IgD-negative memory B cell (primary cell): ENCODE data around the gene ARHGEF1. TPM values are rescaled to one million over a fixed set of nuclear protein-coding genes. Genes with fewer than 3 reads are reported as not detected.
"Not testable (repeated sequence)": the region's sequence is repeated elsewhere in the genome, so short reads cannot be mapped to it uniquely, and the experiment has no call there.

Experiments
- H3K27ac Mint-ChIP-seq, 3 donors: one replicate each; pipeline ENCODE4 v1.8.0; 2020 to 2022; ENCODE audit warnings: mild to moderate bottlenecking in 3 of 3, mixed read lengths in 3 of 3, moderate library complexity in 1 of 3
- H3K27me3 Mint-ChIP-seq: one replicate; pipeline ENCODE4 v1.8.0; 2021; ENCODE audit warnings: mixed read lengths
- H3K36me3 Mint-ChIP-seq: one replicate; pipeline ENCODE4 v1.8.0; 2020; ENCODE audit warnings: mild to moderate bottlenecking, mixed read lengths
- H3K4me1 Mint-ChIP-seq, 3 donors: one replicate each; pipeline ENCODE4 v1.8.0; 2020 to 2022; ENCODE audit warnings: mixed read lengths in 3 of 3, mild to moderate bottlenecking in 1 of 3
- H3K4me3 Mint-ChIP-seq, 4 donors: one replicate each; pipeline ENCODE4 v1.8.0; 2020 to 2022; ENCODE audit warnings: mild to moderate bottlenecking in 4 of 4, mixed read lengths in 4 of 4, moderate library complexity in 3 of 4
- H3K9me3 Mint-ChIP-seq, 3 donors: one replicate each; pipeline ENCODE4 v1.8.0; 2020 to 2021; ENCODE audit warnings: mixed read lengths in 3 of 3, mild to moderate bottlenecking in 1 of 3
- polyA plus RNA-seq: library from polyadenylated mRNA; unstranded; fragments of 300-500 nt; fragmentation: Illumina TruSeq; gene quantifications from one replicate; pipeline ENCODE4 v1.2.3, GENCODE V29; 2021

The ARHGEF1 gene
- polyA plus RNA-seq, 1 donor from 2014 or later, result 203 TPM

DNA sequence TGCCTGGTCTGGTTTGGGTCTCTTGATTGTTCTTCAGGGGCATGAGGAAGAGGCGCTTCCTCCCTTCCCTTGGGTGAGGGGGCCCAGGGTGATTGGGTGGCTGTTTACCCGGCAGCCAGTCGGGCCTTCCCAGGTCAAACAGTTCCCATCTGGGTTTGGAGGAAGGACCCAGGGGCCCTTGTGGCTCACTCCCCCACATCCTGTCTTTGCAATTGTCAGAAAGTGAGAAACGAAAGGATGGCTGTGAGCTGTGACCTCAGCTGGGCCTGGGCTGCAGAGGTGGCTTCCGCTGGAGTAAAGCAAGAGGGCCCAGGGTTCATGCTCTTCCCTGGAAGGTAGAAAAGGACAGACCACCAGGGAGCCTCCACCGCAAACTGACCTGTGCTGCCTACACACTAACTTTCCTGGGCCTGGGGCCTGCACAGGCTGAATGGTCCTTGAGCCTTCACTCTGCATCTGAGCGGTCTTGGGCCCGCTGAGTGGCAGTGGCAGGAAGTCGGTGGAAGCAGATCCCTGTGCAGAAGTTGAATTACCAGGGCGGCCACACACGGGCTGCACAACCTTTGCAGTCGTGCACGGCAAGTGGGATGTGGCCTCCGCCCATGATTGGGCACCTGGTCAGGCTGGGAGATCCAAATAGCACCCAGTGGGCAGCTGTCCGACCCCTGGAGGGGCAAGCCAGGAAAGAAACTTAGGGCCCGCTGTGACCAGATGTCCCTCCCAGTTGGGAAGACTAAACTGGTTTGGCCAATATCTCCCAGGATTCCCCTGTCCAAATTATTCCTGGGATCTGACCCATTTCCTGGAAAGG is 11.2 kb upstream of the ARHGEF1 start:
- no peaks in the 10 kb centered on the region for H3K27me3 Mint-ChIP-seq
- H3K4me3 Mint-ChIP-seq, result peak overlapping the region; percentile 62 to 82 (median 82)
- peak overlapping the region; percentile 93 to 96 (median 94) for H3K27ac Mint-ChIP-seq
- H3K36me3 Mint-ChIP-seq, result peaks cover 2% of the 10 kb centered on the region
- no peaks in the 10 kb centered on the region for H3K9me3 Mint-ChIP-seq
- peaks cover 40 to 46% (median 45%) of the 10 kb centered on the region in 3 donors for H3K4me1 Mint-ChIP-seq

DNA sequence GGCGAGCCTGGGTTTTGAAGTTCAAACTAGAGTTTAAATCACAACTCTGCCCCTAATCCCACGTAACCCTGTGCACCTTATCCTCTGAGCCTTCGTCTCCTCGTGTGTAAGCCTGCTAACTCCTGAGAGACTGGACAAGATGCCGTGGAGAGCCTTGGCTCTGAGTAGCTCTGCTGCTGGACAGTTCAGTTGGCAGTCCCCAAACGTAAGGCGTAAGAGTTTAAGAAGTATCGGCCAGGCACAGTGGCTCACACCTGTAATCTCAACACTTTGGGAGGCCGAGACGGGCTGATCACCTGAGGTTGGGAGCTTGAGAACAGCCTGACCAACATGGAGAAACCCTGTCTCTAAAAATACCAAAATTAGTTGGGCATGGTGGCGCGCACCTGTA is 10.6 kb upstream of the ARHGEF1 start:
- Mint-ChIP-seq H3K4me1 (peaks cover 41 to 45% (median 44%) of the 10 kb centered on the region in 3 donors), H3K9me3 (no peaks in the 10 kb centered on the region), H3K27me3 (no peaks in the 10 kb centered on the region), H3K36me3 (peaks cover 2% of the 10 kb centered on the region), H3K4me3 (peak overlapping the region in 2 of 4 donors; percentile 65 to 81), H3K27ac (peak overlapping the region; percentile 76 to 93 (median 83))

DNA sequence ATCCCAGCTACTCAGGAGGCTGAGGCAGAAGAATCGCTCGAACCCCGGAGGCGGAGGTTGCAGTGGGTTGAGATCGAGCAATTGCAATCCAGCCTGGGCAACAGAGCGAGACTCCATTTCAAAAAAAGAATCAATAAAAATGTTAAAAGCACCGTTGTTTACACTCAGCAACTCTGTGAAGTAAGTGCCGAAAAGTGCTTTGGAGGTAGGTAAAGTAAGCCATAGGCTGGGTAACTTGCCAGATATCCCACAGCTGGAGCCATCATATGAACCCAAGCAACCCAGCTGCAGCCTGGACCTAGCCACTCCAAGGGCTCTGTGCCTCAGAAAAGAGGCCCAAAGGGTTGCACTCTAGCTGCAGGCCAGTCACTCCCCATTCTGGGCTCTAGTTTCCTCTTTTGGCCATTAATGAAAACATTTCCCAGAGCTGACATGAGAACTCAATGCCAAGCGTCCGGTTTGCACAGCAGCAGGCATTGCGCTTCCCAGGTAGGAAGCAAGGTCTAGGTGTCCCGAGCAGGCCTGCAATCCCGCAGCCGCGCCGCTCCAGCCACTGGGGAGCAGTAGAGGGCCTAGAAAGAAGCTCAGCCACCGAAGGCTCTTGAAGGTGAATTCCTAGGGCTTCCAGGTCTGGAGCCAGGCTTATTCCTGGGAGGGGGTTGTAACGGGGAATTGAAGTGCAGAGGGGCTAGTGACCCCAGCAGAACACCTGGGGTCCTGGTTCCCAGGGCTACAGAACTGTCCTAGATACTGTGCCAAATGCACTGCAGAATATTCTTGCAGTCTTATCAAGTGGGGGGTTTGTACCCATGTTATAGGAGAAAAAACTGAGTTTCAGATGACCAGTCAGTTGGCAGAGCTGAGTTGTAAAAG is 10.0 kb upstream of the ARHGEF1 start:
- peaks cover 2% of the 10 kb centered on the region for H3K36me3 Mint-ChIP-seq
- H3K9me3 Mint-ChIP-seq, result no peaks in the 10 kb centered on the region
- H3K4me3 Mint-ChIP-seq, result peak overlapping the region in 3 of 4 donors; percentile 65 to 78 (median 76)
- peak overlapping the region; percentile 76 to 93 (median 83) for H3K27ac Mint-ChIP-seq
- H3K27me3 Mint-ChIP-seq, result no peaks in the 10 kb centered on the region
- peaks cover 37 to 42% (median 41%) of the 10 kb centered on the region in 3 donors for H3K4me1 Mint-ChIP-seq

DNA sequence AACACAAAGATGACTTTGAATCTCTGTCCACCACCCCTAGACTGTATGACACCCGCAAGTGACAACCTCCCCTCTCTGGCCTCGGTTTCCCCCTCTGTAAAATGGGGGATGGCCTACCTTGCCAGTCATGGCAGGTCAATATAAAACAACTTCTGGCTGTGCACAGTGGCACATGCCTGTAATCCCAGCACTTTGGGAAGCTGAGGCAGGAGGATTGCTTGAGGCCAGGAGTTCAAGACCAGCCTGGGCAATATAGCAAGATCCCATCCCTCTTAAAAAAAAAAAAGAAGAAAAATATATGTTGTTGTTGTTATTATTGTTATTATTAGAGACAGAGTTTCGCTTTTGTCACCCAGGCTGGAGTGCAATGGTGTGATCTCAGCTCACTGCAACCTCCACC is 7.0 kb upstream of the ARHGEF1 start:
- Mint-ChIP-seq H3K4me1 (peaks cover 32 to 44% (median 36%) of the 10 kb centered on the region in 3 donors), H3K27ac (peak overlapping the region; percentile 98 to 100 (median 99)), H3K4me3 (peak overlapping the region; percentile 84 to 99 (median 92))
- not testable (repeated sequence) for H3K36me3 Mint-ChIP-seq, H3K9me3 Mint-ChIP-seq, H3K27me3 Mint-ChIP-seq

DNA sequence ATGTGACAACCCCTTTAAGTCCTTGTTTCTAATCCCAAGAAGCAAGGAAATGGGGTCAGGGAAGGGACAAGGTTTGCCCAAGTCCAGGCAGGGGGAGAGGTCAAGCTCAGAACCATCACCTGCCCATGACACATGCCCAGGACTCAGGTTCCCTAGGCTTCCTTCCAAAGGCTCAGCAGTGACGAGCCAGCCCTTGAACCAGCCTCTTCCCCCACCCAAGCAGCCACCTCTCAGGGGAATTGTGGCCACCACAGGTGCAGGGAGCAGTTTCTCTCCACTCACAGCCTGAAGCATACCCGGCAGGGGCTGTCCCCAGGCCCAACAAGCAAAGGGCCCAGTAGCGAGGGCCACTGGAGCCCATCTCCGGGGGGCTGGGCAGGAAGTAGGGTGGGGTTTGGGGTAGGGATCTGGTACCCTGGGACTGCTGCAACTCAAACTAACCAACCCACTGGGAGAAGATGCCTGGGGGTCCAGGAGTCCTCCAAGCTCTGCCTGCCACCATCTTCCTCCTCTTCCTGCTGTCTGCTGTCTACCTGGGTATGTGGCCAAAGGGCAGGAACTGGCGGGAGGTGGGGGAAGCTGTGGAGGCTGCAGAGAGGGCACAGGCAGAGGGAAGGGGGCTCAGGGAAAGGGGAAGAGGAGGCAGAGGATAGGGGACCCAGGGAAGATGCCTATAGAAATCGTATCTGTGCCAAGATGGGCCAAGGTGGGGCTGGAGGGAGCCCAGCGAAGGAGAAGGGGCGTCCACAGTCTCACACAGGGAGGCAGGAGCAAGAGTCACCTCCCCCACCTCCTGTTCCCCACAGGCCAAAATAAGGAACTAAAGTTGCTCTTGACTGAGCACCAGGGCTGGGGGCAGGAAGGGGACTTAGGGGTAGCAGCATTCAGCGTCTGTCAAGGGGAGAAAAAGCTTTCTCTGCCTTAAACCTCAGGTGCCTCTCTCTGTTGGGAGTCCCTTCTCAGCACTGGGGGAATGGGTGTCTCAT is 5.8 kb upstream of the ARHGEF1 start, which contains the start of gene CD79A:
Gene CD79A, plus strand, starts transcription at position 433 of the 986 bp plus-strand sequence. Its CDS starts 26 bp downstream, at position 459.
- H3K4me1 Mint-ChIP-seq, result peaks cover 26 to 37% (median 32%) of the 10 kb centered on the region in 3 donors
- no peaks in the 10 kb centered on the region for H3K36me3 Mint-ChIP-seq
- H3K27ac Mint-ChIP-seq, result peak within 1 kb of the TSS; percentile 98 to 100 (median 99)
- H3K9me3 Mint-ChIP-seq, result no peaks in the 10 kb centered on the region
- no peaks in the 10 kb centered on the region for H3K27me3 Mint-ChIP-seq
- H3K4me3 Mint-ChIP-seq, result peak within 1 kb of the TSS; percentile 93 to 100 (median 98)

DNA sequence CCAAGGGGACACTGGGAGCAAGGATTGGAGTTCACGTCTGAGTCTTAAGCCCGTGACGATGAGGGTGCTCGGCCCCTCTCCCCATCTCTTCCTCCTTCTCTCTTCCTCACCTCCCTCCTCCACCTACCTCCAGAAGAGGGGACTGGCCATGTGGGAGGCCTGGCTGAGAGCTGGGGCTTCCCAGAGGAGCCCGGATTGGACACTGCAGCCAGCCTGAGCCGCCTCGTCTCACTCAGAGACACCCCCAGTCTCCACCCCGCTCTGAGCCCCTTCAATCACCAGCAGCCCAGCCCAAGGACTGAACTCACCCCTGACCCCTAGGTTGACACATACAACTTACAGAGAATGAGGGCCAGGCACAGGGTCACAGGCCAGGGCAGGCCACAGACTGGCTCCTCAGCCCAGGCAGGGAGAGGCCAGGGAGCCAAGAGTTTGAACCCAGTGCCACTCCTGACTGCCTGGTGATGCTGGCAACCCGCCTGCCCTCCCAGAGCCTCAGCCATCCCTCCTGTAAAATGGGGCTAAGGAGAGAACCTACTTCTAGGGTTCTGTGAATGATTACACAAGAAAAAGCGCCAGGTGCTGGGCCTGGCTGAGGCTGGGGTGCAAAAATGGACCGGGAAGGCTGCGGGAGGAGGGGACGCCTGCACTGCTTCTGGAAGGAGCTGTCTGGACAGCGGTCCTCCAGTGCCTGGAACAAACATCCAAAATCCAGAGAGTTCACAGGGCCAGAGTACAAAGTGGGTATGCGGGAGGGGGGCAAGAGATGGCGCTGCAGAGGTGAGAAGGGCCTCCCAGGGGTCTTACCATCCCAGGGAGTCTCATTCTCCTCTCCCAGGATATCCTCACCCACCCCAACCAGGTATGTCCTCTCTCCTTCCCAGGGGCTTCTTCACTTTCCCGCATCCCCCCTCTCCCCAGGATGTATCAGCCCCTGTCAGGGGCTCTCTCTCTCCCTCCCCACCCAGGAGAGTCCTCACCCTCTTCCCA is 4.8 kb upstream of the ARHGEF1 start:
- Mint-ChIP-seq H3K27me3 (no peaks in the 10 kb centered on the region), H3K4me3 (peak overlapping the region; percentile 93 to 100 (median 98)), H3K36me3 (peaks cover 3% of the 10 kb centered on the region), H3K9me3 (no peaks in the 10 kb centered on the region), H3K27ac (peak overlapping the region; percentile 98 to 100 (median 99)), H3K4me1 (peaks cover 26 to 36% (median 30%) of the 10 kb centered on the region in 3 donors)

DNA sequence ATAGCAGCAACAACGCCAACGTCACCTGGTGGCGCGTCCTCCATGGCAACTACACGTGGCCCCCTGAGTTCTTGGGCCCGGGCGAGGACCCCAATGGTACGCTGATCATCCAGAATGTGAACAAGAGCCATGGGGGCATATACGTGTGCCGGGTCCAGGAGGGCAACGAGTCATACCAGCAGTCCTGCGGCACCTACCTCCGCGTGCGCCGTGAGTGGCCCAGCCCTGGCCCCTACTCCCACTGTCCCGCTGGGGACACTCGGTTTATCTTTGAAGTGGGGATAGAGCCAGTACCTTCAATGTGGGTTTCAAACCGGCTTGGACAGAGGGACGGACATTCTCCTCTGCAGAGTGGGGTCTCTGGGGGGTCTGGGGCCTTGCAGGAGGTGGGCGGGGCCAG is 3.9 kb upstream of the ARHGEF1 start:
- H3K27me3 Mint-ChIP-seq, result no peaks in the 10 kb centered on the region
- no peaks in the 10 kb centered on the region for H3K9me3 Mint-ChIP-seq
- H3K4me1 Mint-ChIP-seq, result peaks cover 27 to 37% (median 30%) of the 10 kb centered on the region in 3 donors
- peak overlapping the region; percentile 93 to 100 (median 99) for H3K27ac Mint-ChIP-seq
- peaks cover 3% of the 10 kb centered on the region for H3K36me3 Mint-ChIP-seq
- peak overlapping the region; percentile 93 to 100 (median 98) for H3K4me3 Mint-ChIP-seq

DNA sequence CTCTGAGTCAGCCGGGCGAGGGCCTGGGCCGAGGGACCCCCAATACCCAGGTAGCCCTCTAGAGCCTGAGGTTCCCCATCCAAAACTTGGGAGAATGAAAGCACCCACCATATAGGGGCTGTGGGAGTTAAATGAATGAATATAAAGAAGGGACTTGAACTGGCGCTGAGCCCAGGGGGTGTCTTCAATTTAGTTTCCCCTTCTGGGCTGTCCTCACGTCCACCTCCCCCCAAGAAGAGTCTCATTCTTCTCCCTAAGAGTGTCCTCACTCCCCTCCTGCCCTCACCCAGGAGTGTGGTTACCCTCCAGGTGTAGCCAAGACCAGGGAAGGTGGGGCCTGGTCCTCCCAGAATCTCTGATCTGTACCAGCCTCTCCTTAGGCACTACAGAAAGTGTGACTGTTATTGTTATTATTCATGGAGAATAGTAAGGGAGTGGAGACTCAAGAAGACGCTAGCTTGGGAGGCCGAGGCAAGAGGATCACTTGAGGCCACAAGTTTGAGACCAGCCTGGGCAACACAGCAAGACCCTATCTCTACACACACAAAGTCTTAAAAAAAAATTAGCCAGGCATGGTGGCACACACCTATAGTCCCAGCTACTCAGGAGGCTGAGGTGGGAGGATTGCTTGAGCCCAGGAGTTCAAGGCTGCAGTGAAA is 3.2 kb upstream of the ARHGEF1 start:
- Mint-ChIP-seq H3K27ac (peak overlapping the region; percentile 93 to 100 (median 99)), H3K27me3 (no peaks in the 10 kb centered on the region), H3K4me1 (peaks cover 27 to 34% (median 34%) of the 10 kb centered on the region in 3 donors), H3K4me3 (peak overlapping the region; percentile 93 to 100 (median 98)), H3K9me3 (no peaks in the 10 kb centered on the region), H3K36me3 (peaks cover 3% of the 10 kb centered on the region)

DNA sequence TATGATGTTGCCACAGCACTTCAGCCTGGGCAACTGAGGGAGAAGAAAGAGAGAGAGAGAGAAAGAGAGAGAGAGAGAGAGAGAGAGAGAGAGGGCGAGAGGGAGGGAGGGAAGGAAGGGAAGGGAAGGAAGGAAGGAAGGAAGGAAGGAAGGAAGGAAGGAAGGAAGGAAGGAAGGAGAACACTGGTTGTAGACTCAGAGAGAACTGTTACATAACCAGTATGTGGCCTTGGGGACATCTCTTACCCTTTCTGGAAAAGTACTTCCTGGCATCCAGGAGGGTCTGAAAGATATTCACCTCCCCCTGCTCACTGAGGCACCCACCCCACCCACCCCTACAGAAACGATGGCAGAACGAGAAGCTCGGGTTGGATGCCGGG is 2.7 kb upstream of the ARHGEF1 start:
- Mint-ChIP-seq H3K27ac (peak overlapping the region; percentile 78 to 99 (median 93)), H3K4me1 (peaks cover 29 to 38% (median 32%) of the 10 kb centered on the region in 3 donors), H3K4me3 (peak overlapping the region; percentile 93 to 100 (median 98)), H3K36me3 (peaks cover 3% of the 10 kb centered on the region), H3K27me3 (no peaks in the 10 kb centered on the region), H3K9me3 (no peaks in the 10 kb centered on the region)

DNA sequence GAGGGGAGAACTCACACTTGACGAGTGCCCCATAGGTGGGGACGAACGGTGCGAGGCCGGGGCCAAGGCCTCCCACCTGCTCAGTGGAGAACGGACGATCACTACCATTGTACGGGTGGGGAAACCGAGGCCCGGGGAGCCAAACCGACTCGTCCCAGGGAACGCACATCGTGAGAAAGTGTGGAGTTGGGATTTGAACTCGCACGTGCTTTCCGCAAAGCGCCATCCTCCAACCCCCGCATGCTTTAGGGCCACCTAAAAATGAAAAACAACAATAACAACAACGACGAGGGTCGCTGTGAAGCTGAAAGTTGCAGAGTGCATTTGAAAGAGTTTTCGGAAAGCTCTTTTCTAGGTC is 458 bp downstream of the ARHGEF1 start:
- H3K4me1 Mint-ChIP-seq, result peaks cover 31 to 51% (median 41%) of the 10 kb centered on the region in 3 donors
- H3K4me3 Mint-ChIP-seq, result peak overlapping the region; percentile 88 to 99 (median 98)
- no peaks in the 10 kb centered on the region for H3K9me3 Mint-ChIP-seq
- H3K27me3 Mint-ChIP-seq, result no peaks in the 10 kb centered on the region
- peak overlapping the region; percentile 92 to 99 (median 96) for H3K27ac Mint-ChIP-seq
- peaks cover 5% of the 10 kb centered on the region for H3K36me3 Mint-ChIP-seq

DNA sequence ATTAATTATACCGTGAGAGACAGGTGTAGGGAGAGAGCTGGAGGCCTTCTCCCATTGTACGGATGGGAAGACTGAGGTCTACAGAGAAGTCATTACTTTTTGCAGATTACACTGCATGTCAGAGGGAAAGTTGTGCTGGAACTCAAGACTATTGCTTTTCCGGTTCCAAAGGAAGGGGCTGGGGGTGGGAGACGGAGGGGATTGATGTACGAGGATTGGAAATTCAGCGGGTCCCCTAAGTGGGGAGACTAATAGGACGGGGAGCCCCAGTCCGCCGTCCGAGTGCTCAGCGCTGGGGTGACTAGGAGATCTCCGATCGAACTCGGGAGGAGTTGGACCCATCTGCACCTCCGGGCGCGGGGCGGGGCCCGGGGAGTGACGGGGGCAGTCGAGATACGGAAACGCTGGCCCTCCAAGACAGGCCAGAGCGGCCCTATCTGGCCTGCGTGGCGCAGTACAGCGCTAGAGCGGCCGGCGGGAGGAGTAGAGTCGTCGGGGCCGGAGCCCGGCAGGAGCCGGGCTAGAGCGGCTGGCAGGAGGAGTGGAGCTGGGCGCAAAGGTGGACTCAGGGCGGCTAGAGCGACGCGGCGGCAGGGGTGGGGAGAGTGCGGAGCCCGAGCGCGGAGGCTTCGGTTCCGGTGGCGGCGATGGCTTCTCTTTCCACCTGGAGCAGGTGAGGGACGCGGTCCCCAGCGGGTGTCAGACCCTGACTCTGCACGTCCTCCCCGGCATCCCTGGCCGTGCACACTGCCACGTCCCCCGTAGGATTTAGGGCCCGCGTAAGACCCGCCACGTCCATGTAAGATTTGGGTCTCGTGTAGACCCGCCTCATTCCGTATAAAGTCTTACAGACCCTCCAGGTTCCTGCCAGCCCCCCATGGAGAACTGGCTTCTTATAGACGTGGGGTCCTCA is 1.1 kb downstream of the ARHGEF1 start:
- no peaks in the 10 kb centered on the region for H3K9me3 Mint-ChIP-seq
- H3K27me3 Mint-ChIP-seq, result no peaks in the 10 kb centered on the region
- peaks cover 5% of the 10 kb centered on the region for H3K36me3 Mint-ChIP-seq
- peaks cover 33 to 51% (median 42%) of the 10 kb centered on the region in 3 donors for H3K4me1 Mint-ChIP-seq
- peak overlapping the region; percentile 88 to 99 (median 98) for H3K4me3 Mint-ChIP-seq
- H3K27ac Mint-ChIP-seq, result peak overlapping the region; percentile 92 to 99 (median 96)
